GM20000 (cell line): ENCODE results near the gene FAR2.
"Not testable (repeated sequence)": the region's sequence is repeated elsewhere in the genome, so short reads cannot be mapped to it uniquely, and the experiment has no call there.

ENCODE experiments used
- DNase-seq: peaks from one replicate; pipeline ENCODE4 v3.0.0; 2012; ENCODE audit warnings: low spot score
- CTCF ChIP-seq: IDR thresholded peaks from 2 replicates; pipeline ENCODE4 v1.5.1; 2012; ENCODE audit warnings: mild to moderate bottlenecking, control low read depth; ENCODE audit errors: extremely low read depth, missing control alignments

FAR2 gene

GRCh38 chr12:29288031-29288430, 139.0 kb downstream of the FAR2 start:
- TF ChIP-seq CTCF = no peak

GRCh38 chr12:29290475-29290874, 141.4 kb downstream of the FAR2 start:
- not testable (repeated sequence) for DNase-seq

More at GRCh38 chr12:29288031-29288430, 139.0 kb downstream of the FAR2 start:
- no peak for DNase-seq

- no peak for TF ChIP-seq CTCF
- DNase-seq = no peak
These were observed 142.1 kb downstream of the FAR2 start for GRCh38 chr12:29291226-29291625.

- DNase-seq = no peak
- no peak for TF ChIP-seq CTCF
These were observed 150.6 kb downstream of the FAR2 start for GRCh38 chr12:29299633-29300032.

- no peak for DNase-seq
- TF ChIP-seq CTCF = no peak
These were observed 152.0 kb downstream of the FAR2 start for GRCh38 chr12:29301114-29301513.

- no peak for DNase-seq
- no peak for TF ChIP-seq CTCF
These were observed 155.3 kb downstream of the FAR2 start for GRCh38 chr12:29304388-29304787.

GRCh38 chr12:29306266-29306665, 157.2 kb downstream of the FAR2 start:
- DNase-seq = no peak
- no peak for TF ChIP-seq CTCF

- no peak for DNase-seq
- no peak for TF ChIP-seq CTCF
These were observed 157.6 kb downstream of the FAR2 start for GRCh38 chr12:29306682-29307081.
